ENCODE measurements around the gene SPINK14.

The SPINK14 gene, protein sequence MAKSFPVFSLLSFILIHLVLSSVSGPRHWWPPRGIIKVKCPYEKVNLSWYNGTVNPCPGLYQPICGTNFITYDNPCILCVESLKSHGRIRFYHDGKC

DNA sequence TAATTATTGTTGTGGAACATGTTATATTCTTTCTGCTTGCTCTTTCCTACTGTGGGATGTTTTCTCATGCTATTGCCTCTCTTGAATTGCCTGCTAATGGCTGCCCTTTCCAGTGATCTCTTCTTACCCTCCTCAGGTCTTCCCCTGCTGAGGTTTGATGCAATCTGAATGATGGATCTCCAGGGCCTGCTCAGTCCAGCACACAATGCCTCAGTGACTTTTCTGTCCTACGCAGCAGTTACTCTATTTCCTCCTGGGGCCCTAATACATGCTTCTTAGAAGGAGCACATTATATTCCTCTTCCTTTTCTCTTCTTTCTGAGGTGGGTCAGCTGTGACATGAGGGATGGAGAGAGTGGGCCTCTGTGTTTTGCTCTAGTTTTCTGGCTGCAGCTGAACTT, at the start of gene SPINK14:
Gene SPINK14 (plus strand): TSS at position 301 of the 400 bp plus-strand sequence. CDS start 1,187 bp downstream, outside the sequence.
- no peak for DNase-seq

DNA sequence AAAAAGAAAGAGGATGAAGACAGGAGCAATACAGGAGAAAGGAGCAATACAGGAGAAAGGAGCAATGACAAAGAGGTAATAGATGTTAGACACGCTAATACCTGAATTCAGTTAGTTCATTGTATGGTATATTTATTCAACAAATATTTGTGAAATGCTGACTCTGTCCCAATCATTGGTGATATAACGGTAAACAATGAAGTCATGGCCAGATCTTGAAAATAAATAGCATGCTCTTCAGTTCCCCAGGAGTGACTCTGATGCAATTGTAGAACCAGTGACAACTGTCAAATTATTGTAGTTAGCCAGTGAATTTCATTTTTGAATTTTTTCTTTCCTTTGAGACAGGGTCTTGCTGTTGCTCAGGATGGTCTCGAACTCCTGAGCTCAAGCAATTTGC, 48.0 kb upstream of the SPINK14 start:
- DNase-seq, result no peak

DNA sequence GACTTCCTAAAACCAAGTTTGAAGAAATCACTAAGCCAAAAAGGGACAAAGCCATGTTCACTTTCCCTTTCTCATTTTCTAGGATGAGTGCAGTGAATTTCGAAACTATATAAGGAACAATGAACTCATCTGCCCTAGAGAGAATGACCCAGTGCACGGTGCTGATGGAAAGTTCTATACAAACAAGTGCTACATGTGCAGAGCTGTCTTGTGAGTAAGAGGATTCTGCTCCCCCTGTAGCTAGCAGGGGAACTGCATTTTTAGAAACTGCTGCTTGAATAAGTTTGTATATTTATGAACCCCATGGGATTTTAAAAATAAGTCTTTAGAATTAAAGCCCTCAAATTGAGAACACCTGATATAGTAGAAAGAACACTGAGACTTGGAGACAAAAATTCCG, 42.7 kb upstream of the SPINK14 start:
- DNase-seq, result no peak

DNA sequence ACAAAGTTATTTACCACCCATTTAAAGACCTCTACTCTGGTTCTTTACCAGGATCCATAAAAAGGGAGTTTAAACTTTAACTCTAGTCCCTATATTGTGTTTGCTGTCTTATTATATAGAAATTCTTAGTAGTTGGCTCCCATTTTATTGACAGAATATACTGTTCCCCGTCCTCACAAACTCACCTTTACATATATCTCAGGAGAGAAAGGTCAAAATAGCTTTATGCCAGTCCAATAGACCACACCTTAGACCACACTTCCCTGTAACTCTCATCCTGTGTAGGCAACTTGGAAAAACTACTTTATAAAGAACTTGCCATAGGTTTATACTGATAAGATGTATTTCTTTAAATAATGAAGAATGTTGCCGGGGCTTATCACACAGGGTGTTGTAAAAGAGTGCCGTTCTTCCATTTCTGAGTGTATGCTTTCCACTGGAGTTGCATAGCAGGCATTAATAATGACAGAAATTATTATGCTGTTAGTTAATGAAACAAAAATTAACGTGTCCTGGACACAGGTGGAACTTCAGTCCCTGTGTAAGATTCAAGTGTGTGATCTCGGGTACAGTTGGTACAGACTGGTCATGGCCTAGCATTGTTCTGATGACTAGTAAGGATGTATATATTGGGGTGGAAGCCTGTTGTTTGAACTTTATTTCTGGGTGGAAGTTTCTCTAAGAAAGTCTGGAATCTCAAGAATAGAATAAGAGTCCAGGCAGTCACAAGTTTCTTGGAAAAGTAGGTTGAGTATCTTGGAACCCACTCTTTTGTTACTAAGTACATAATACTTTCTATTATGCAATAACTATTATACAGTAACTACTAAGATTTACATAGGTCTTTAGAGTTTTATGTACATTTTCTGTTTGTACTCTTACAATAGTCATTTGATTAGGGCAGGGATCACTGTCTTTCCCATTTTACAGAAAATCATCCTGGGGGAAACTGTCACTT, 33.0 kb upstream of the SPINK14 start:
- DNase-seq, result no peak

DNA sequence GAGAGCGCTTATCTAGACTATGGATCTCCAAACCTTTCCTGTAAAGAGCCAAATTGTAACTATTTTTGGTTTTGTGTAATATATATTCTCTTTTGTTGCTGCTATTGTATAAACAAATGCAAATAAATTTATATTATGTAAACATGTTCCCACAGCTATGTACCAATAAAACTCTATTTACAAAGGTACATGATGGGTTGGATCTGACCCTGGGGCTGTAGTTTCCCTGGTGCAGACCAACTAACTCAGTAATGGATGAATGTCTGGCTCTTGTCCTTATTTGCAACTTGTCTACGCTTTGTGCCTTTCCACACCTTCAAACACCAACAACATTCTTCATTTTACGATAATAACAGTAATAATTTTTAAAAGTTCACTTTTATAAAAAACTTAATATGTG, 27.5 kb upstream of the SPINK14 start:
- no peak for DNase-seq

DNA sequence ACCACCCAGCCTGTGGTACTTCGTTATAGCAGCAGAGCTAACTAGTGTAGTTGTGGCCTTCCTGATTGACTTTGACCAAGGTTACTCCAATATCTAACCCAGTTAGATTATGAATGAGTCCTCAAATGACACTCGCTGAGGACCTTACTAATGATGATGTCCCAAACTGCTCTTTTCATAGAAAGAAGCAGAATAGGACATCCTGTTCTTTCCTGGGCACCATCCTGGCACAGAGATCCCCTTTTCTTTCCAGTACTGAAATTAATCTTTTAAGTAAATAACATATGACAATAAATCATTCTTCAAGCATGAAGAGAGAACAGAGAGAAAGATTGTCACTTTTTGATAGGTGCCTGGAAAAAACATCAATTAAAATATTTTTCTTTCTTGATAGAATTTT, 26.7 kb upstream of the SPINK14 start:
- DNase-seq, result no peak

DNA sequence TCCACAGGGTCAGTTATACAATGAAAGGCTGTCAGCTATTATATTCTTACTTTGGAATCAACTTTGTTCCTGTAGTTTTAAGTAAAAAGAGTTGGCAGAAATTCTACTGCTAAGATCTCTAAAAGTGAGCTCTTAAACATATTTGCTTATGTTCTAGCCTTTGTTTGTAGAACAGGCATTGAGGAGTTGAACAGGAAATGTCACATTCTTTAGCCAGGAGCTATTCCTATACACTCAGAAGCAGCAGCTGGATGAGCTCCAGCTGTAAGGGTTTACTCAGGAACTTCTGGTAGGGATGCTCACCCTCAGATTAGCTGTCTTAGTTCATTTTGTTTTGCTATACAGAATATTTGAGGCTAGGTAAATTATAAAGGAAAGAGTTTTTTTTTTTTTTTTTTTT, 22.4 kb upstream of the SPINK14 start:
- DNase-seq, result no peak

DNA sequence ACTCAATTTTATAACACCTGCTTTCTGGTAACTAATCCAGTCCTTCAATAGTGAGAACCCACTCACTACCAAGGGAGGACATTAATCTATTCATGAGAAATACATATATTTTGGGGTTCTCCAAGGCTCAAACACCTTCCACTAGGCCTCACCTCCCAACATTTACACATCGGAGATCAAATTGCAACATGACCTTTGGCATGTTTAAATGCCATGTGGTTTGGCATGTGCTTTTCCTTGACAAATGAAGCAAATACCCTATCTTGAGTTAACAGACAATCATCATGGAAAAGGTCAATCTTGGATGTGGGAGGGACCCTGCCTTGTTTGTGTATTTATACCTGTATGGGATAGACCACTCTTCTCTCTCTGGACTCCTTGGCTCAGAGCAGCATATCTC, 21.9 kb upstream of the SPINK14 start:
- no peak for DNase-seq

DNA sequence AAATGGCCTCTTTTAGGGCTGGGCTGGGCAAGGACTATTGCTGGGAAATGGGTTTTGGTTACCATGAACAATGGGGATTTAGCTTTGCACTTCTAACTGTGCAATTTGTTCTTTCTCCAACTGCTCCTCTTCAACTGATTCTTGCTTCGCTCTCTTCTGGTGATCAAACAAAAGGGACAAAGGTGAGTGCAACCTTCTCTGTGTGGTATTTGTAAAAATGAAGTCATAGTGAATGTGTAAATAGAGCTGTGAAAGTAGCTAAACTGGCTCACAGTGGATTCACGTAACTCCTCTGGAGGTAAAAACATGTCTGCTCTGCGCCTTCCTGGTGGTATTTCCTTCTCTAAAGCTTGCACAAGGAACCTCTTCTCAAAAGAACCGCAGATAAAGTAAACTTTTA, 20.9 kb upstream of the SPINK14 start:
- DNase-seq, result no peak

DNA sequence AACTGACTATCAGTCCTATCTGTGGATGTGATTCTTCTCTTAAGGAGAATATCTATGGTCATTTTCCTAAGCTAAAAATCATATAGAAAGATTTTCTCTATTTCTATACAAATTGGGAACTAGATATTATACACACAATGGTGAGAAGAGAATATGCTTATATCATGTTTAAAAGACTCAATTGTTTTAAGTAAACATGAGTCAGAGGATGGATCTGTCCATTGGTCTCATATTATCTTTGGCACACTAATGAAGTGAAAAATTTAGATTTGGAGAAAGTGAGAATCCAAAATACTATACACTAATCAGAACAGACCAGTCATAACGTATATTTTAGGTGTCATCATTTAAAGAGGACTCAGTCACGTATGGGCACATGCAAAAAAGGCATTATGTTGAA, 16.5 kb upstream of the SPINK14 start:
- DNase-seq, result no peak

DNA sequence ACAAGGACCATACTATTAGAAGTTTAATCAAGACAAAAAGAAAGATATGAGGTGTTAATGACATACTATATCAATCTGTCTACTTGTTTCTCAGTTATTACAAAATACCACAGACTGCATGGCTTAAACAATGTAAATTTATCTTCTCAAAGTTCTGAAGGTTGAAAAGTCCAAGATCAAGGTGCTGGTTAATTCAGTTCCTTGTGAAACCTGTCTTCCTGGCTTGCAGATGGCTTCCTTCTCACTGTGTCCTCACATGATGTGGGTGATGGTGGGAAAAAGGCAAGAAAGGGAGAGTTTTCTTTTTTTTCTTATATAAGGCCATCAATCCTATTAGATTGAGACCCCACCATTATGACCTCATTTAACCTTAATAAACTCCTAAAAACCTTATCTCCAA, 15.6 kb upstream of the SPINK14 start:
- no peak for DNase-seq

DNA sequence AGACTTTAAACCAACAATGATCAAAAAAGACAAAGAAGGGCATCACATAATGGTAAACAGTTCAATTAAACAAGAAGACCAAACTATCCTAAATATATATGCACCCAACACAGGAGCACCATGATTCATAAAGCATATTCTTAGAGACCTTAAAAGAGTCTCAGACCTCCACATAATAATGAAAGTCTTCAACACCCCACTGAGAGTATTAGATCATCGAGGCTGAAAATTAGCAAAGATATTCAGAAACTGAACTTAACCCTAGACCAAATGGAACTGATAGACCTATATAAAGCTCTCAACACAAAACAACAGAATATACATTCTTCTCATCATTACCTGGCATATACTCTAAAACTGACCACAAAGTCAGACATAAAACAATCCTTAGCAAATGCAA, 11.7 kb upstream of the SPINK14 start:
- no peak for DNase-seq

DNA sequence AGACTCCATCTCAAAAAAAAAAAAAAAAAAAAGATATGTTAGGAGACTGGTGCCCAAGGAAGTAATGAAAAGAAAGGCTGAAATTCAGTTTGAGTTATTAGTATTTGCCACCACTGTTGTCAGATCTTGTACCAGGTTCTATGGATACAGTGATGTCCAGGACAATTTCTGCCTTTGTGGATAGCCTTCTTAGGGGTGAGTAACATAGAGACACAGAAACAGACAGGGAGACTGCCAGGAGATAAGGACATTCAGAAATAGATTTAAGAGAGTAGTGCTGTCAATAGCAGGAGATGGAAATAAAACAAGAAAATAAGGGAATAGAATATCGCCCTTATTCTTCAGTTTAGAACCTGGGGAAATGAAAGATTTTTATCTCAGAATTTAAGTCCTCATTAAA, 6.3 kb upstream of the SPINK14 start:
- no peak for DNase-seq

DNA sequence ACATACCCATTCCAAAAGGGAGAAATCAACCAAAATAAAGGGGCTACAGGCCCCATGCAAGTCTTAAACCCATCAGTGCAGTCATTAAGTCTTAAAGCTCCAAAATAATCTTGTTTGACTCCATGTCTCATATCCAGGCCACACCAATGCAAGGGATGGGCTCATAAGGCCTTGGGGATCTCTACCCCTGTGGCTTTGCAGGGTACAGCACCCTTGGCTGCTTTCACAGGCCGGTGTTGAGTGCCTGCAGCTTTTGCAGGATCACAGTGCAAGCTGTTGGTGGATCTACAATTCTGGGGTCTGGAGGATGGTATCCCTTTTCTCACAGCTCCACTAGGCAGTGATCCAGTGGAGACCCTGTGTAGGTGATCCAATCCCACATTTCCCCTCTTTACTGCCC, 5.0 kb upstream of the SPINK14 start:
- DNase-seq, result no peak

DNA sequence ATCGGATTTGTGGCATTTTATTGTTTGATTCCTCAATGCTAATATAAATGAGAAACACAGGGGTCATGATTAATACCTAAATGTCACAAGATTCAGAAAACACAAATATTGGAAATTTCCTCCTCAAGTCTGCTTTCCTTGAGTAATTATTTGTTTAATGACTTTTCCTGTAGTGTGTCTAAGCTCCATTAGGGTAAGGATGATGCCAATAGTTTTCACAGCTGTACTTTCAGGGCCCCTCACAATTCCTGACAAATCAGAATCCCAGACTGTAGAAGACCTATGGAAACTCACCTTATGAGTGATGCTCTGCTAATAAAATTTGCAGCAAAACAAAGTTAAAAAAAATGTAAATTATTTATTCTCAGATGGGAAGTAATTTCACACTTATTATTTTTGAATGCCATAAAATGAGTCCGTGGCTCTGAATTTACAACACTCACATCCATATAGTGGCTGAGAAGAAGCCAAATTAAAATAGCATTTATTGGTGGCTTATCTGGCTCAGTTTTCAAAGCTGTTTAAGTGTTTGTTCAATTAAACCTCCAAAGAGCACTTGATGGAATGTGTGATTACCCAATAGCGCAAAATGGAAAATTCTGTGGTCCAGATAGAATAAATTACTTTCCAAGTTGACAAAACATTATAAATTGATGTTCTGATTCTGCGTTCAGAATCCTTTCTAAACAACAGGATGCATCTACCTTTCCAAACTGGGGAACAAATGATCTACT, 1.6 kb upstream of the SPINK14 start:
- DNase-seq, result no peak

DNA sequence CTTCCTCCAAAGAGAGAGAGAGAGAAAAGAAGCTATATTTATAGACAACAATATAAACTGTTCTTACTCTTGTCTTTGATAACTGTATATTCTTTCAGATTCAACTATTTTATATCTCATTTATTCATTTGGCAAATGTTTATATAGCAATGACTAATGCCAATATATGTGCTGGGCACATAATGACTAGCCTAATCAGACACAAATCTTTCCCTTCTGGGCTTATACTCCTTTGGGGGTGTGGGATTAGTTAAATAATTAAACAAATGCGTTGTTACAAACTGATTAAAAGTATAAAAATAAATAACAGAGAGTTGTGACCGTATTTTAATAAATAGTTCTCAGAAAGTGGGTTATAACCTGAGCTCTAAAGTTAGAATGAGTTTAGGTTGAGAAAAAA, 4.0 kb downstream of the SPINK14 start:
- DNase-seq, result no peak

DNA sequence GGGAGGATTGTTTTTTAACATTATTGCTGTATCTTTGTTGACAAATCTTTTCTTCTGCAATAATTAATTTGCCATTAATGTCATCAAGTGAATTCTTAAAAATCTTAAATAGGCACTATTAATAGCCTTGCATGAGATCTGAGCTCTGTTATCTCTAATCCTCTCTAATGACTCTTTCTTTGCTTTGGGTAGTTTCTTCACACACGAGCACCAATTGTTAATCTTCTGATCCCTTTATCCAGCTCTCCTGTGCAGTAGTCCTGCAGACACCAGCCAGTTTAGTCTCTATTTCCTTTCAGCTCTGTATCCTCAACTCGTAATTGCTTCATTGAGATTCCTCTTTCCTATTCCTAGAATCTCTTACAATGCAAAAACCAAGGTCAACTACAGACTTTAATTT, 8.1 kb downstream of the SPINK14 start:
- no peak for DNase-seq

DNA sequence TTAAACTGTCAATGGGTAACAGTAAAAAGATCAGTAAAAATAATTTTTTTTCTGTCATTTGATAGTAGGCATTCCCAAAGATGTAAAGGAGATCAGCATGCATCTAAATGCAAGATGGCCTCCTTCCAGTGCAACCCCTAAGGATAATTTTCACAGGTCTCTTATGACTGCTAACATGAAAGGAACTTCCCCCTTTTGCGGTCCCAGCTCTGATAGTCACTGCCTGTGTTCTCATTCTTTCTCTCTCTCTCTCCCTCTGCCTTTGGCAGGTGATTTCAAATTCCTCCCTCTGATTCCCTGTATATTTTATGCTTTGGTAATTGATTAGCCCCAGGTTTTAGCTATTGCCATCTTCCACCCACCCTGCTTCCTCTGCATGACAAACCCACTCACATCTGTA, 8.9 kb downstream of the SPINK14 start:
- DNase-seq, result no peak

DNA sequence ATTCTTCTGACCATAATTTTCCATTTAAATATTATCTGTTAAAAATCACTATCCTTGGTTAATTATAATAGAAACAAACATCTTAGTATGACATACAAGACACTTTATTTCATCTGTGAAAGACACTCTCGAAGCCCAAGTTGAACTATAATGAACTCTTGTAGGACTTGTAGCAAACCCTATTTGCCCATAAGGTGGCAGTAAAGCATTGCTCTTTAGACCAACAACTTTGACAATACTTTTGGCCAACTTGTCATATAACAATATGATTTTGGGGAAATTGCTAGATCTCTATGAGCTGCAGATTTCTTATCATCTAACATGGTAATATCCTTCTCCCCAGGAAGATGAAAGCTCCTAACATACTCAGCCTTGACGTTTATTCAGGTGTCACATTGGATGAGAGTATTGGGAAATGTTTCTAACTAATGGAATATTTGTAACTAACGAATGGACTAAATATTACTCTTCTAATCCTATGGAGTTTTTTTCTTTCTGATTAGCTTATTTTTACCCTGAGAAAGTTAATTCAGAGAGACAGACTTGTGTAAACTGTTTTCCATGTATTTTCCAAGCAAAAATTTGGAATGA, 11.0 kb downstream of the SPINK14 start:
- DNase-seq, result no peak

DNA sequence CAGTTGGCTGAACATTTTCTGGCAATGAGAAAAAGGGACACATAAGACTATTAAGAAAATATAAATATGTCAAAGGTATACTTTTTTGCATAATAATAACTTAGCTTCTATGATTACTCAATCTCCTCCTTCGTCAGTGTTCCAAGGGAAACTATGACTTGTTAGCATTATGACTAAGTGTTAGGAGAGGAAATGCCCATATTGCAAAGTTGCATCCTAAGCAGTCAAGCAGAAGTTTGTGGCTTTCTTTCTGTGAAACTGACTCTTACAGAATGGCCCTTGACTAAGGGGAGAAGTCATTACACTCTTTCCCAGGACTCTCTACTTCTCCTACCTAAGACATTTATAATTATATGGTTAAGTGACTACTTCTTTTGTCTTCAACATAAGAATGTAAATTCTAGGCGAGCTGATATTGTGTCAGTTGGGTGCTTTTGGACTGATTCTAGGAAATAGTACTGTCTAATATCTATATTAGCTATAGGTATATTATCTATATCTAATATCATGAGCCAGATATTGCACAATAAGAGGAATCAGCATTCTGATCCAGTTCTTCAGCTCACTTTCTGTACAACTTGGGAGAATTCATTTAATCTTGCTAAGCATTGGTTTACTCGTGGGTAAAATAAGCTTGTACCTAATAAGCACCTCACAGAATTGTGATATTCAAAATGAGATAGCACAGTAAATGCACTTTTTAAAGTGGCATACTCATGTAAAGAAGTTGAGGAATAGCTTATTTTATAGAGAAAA, 18.1 kb downstream of the SPINK14 start:
- peak; percentile 1 for DNase-seq

DNA sequence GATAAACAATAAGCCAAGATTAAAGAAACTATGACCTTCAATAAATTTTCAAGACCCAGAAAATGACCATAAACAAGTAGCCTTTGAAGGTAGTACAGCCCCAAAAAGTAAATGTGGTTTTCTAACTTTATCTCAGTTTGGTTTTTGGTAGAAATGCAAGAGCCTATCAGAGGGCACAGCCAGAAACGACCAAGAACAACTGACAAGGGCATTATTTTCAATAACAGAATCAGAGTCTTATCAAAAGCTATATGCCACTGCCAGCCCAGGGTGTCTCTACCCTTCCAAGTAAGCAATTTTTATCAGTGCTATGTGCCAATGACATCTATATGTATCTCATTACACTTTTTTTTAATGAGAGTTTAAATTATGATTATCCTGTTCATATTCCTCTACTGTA, 22.7 kb downstream of the SPINK14 start:
- no peak for DNase-seq

DNA sequence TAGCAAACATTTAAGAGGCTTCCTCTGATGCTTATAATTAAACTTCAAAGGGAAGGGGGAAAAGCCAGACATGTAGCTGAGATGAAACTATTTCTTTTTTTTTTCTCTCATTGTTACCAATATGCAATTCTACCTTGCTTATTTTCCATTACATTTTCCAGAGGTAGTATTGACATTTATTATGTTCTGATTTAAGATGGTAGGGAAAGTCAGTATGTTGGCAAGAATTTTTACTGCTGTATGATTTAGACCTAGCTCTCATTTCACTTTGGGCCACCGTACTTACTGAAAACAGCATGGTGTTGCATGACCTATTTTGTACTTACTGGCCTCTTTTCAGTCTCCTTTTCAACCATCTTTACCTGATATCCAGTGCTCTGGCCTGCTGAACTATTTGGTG, 24.9 kb downstream of the SPINK14 start:
- no peak for DNase-seq

DNA sequence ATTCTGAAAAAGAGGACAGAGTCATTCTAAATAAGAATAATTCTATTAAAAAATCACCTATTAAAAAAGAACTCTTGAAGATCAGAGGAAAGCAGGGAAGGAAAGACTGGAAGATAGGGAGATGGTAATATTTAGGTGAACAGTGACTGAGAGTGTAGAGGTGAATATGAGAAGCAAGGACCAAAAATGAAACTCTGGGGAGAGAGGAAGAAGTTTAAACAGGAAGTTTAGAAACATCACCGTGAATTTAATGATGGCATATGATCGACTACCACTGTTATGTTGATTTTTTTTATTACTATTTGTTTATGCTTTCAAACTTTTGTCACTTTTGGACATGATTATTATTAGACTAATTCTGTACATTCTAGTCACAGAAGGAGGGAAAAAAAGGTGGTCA, 32.8 kb downstream of the SPINK14 start:
- DNase-seq, result no peak
